Lower leg skin (tissue), 4 donors: ENCODE results near the gene STEAP3. TPM values are rescaled to one million over a fixed set of nuclear protein-coding genes. Genes with fewer than 3 reads are reported as not detected.

Experiments
- DNase-seq, 2 donors: peaks; one replicate each; pipeline ENCODE4 v3.0.0-alpha.2; 2019; ENCODE audit warnings: low spot score in 2 of 2
- H3K4me3 ChIP-seq: fragments of 200-600 bp; sonication (generic); 2 replicates; pipeline ENCODE4 v1.5.1; 2017; ENCODE audit warnings: mild to moderate bottlenecking, low read depth; ENCODE audit not compliant: poor library complexity, severe bottlenecking
- CTCF ChIP-seq, 3 donors: fragments of 450-650 bp; IDR thresholded peaks; one replicate each; pipeline ENCODE4 v1.5.1; 2016; ENCODE audit warnings: antibody characterized with exemption in 3 of 3, mild to moderate bottlenecking in 3 of 3, moderate library complexity in 2 of 3
- POLR2A ChIP-seq, 2 donors: fragments of 450-650 bp; IDR thresholded peaks; one replicate each; pipeline ENCODE4 v1.6.1; 2016 to 2017; ENCODE audit warnings: antibody characterized with exemption in 2 of 2, mild to moderate bottlenecking in 1 of 2, moderate library complexity in 1 of 2
- WGBS, 2 donors: methylation state at CpG; one replicate each; pipeline ENCODE4 v1.1.5; 2018; 5-methylcytosine and 5-hydroxymethylcytosine counted together
- intact Hi-C: fragments of 100-400 bp; cut with DNase I; formaldehyde crosslinking; loops from one replicate; pipeline ENCODE4 v1.15.0; 2023; ENCODE audit warnings: low total_unique reads
- total RNA-seq, 4 donors: library from RNA; depleted of rRNA; stranded (reverse); fragments of >200 nt; gene quantifications; one replicate each; pipeline ENCODE4 v1.1.0, GENCODE V29; 2016

STEAP3 gene
- total RNA-seq, 4 donors from 2014 or later = 16.7 to 25.1 (median 22.0) TPM

DNA sequence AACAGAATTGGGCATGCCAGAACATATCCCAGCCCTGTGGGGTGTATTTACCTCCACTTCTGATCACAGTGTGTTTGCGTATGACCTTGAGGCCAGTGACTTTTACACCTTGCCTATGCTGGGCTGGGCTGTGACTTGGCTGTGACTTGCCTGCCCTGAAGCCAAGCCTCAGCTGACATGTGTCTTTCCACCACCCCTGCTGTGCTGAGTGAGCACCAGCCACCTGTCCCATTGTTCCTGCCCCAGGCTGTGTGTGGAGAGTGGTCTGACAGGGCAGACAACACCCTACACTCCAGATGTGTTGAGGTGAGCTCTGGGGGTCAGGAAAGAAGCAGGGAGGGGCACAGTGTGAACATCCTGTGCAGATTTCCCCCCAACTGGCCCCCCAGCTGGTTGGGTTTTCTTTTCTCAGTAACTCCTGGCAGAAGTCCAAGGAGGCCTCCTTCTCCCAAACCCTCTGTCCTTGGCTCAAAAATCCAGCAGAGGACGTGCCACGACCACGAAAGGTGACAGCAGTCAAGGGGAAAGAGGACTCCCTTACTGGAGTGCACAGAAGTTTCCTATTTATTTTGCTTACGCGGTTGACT, 5.1 kb upstream of the STEAP3 start:
- 36 to 38% methylated on average over 6 of the region's 6 CpGs for WGBS, 2 donors
- no peak for DNase-seq
- no peak overlapping the region for H3K4me3 ChIP-seq
- intact Hi-C loops = no loop called here
- TF ChIP-seq CTCF (IDR thresholded peaks at IDR 0.05) (no peak), POLR2A (IDR thresholded peaks at IDR 0.05) (no peak)

DNA sequence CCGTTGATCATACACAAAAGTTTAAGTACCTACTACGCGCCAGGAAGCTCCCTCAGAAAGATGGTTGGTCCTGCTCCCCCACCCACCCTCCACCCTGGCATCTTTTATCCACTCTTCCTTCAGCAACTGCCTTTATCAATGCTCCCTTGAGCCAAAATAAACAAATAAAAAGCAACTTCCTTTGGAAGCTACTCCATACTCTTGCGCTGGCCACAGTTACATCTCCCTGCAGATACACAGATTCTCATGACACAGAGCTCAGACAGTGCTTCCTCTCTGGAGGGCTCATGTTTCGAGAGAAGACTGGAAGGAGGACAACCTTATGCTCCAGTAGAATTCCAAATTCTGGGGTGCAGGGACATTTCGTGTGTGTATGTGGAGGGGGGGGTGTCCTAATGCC, 3.8 kb upstream of the STEAP3 start:
- H3K4me3 ChIP-seq = no peak overlapping the region
- WGBS, 2 donors = 69 to 73% methylated on average over 6 of the region's 6 CpGs
- TF ChIP-seq POLR2A (IDR thresholded peaks at IDR 0.05) (no peak), CTCF (IDR thresholded peaks at IDR 0.05) (no peak)
- no peak for DNase-seq
- intact Hi-C loops = no loop called here

- DNase-seq = no peak
- TF ChIP-seq POLR2A (IDR thresholded peaks at IDR 0.05) = no peak
- no peak for TF ChIP-seq CTCF (IDR thresholded peaks at IDR 0.05)
- 91% methylated on average over 2 of the region's 2 CpGs for WGBS, 2 donors
- intact Hi-C loops = no loop called here
- H3K4me3 ChIP-seq = no peak overlapping the region
These were observed 2.8 kb upstream of the STEAP3 start for GRCh38 chr2:119220720-119221301.

DNA sequence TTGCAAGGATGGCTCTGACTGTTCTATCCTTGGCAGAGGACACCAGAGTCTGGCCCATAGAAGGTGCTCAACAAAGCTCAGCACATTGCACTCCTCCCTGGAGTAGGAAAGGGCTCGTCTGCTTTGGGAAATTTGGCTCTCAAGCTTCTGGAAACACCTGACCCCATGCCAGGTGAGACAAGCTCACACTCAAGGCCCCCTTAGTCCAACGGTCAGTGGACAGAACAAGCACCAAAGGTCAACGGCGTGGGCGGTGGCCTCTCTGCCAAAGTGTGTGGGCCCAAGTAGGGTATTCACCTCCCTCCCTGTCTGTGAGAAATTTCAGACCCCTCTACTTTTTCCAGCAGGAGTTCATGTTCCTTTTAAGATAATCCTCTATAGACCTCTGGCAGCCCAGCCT, 2.0 kb upstream of the STEAP3 start:
- no peak for TF ChIP-seq CTCF (IDR thresholded peaks at IDR 0.05)
- TF ChIP-seq POLR2A (IDR thresholded peaks at IDR 0.05) = no peak
- H3K4me3 ChIP-seq = no peak overlapping the region
- no peak for DNase-seq
- 54 to 68% methylated on average over 5 of the region's 5 CpGs for WGBS, 2 donors
- intact Hi-C loops = no loop called here

GRCh38 chr2:119222213-119222612, 1.4 kb upstream of the STEAP3 start:
- WGBS, 2 donors = 63 to 70% methylated on average over 2 of the region's 2 CpGs
- intact Hi-C loops = no loop called here
- TF ChIP-seq CTCF (IDR thresholded peaks at IDR 0.05) (no peak), POLR2A (IDR thresholded peaks at IDR 0.05) (no peak)
- no peak for DNase-seq
- no peak overlapping the region for H3K4me3 ChIP-seq
